Peyer's patch (tissue), 4 donors: ENCODE results near the gene CNPY1.

Source experiments
- CTCF ChIP-seq, 6 experiments: fragments of 450-650 bp in 4 of 6; fragments of 200-600 bp in 2 of 6; sonication (generic) in 1 of 6; IDR thresholded peaks; one replicate each; pipeline ENCODE4 v1.5.1; 2017 to 2019; ENCODE audit warnings: antibody characterized with exemption in 6 of 6, mild to moderate bottlenecking in 3 of 6, moderate library complexity in 1 of 6
- POLR2A ChIP-seq, 2 donors: fragments of 450-650 bp; IDR thresholded peaks; one replicate each; pipeline ENCODE4 v1.5.1; 2017; ENCODE audit warnings: antibody characterized with exemption in 2 of 2, mild to moderate bottlenecking in 2 of 2, moderate library complexity in 2 of 2

GRCh38 chr7:155551785-155552611, 5.6 kb upstream of the CNPY1 start:
- TF ChIP-seq POLR2A (IDR thresholded peaks at IDR 0.05) (no peak), CTCF (IDR thresholded peaks at IDR 0.05) (no peak)
